Left lung (tissue), 10 donors: ENCODE results near the gene SH3RF2. TPM values are rescaled to one million over a fixed set of nuclear protein-coding genes. Genes with fewer than 3 reads are reported as not detected.

Experiments
- ATAC-seq: fragments of 200-7000 bp; cut with Tn5 transposase; one replicate; pipeline ENCODE4 v1.9.1; 2020; ENCODE audit warnings: moderate library complexity
- DNase-seq, 4 donors: peaks; one replicate each; pipeline ENCODE4 v3.0.0-alpha.2; 2013 to 2020
- H3K27ac ChIP-seq, 2 donors: fragments of 200-600 bp; sonication (generic) in 1 of 2; one replicate each; pipeline versions ENCODE4 v1.5.0 to v1.8.0; 2020 to 2021
- H3K27me3 ChIP-seq, 2 donors: fragments of 200-600 bp; sonication (generic) in 1 of 2; one replicate each; pipeline versions ENCODE4 v1.5.0 to v1.8.0; 2020 to 2021
- H3K36me3 ChIP-seq, 2 donors: fragments of 200-600 bp; sonication (generic) in 1 of 2; one replicate each; pipeline versions ENCODE4 v1.5.0 to v1.8.0; 2020 to 2021
- H3K4me1 ChIP-seq, 2 donors: fragments of 200-600 bp; one replicate each; pipeline ENCODE4 v1.8.0; 2021
- H3K4me3 ChIP-seq, 2 donors: fragments of 200-600 bp; sonication (generic) in 1 of 2; one replicate each; pipeline versions ENCODE4 v1.5.0 to v1.8.0; 2020 to 2021; ENCODE audit warnings: mild to moderate bottlenecking in 1 of 2
- H3K9me3 ChIP-seq, 2 donors: fragments of 200-600 bp; sonication (generic) in 1 of 2; one replicate each; pipeline versions ENCODE4 v1.5.0 to v1.8.0; 2020 to 2021
- intact Hi-C, 2 donors: fragments of 100-400 bp; cut with DNase I; formaldehyde crosslinking; loops; one replicate each; pipeline versions ENCODE4 v1.11.2 to v1.14.2; 2022
- polyA plus RNA-seq, 6 donors: library from polyadenylated mRNA; unstranded; fragments of 120-200 nt; gene quantifications; one replicate each; pipeline ENCODE4 v1.2.1, GENCODE V29; 2013; ENCODE audit not compliant: insufficient read length in 6 of 6
- total RNA-seq, 2 donors: library from RNA; stranded (reverse); fragmentation: NEBNext Ultra II Directional; extraction: Animal tissue kit (Norgen Biotek cat#: 25700); gene quantifications; one replicate each; pipeline ENCODE4 v1.2.1, GENCODE V29; 2021
- TF ChIP-seq, protein P1 (sequence below), 2 donors: fragments of 200-600 bp; sonication (generic) in 1 of 2; IDR thresholded peaks; one replicate each; pipeline versions ENCODE4 v1.5.0 to v1.8.0; 2021; ENCODE audit warnings: antibody characterized with exemption in 2 of 2
- donor health status: DM: no; HTN: yes; CAD: no.
- donor health status: DM: no; HTN: no; CAD: no.

SH3RF2 gene
- total and polyA plus RNA-seq, 8 donors: 0.24 to 20.3 (median 0.47) TPM

DNA sequence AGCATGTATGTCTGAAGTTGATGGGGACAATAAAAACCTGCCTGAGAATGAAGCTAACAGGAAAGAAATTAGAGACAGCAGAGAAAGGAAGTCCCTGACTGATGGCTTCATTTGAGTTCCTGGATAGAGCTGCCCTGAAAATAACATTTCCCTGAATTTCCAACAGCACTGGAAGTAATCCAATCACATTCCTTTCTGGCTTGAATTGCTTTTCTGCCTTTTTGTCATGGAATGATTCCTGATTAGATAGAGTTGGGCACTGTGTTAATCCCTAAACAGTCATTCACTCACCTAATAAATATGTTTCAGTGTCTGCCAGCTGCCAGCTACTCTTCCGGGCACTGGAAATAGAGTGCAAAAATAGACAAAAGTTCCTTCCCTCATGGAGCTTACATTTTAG is 30.0 kb upstream of the SH3RF2 start:
- no peaks in the 10 kb centered on the region for H3K4me1 ChIP-seq
- TF ChIP-seq, protein P1, sequence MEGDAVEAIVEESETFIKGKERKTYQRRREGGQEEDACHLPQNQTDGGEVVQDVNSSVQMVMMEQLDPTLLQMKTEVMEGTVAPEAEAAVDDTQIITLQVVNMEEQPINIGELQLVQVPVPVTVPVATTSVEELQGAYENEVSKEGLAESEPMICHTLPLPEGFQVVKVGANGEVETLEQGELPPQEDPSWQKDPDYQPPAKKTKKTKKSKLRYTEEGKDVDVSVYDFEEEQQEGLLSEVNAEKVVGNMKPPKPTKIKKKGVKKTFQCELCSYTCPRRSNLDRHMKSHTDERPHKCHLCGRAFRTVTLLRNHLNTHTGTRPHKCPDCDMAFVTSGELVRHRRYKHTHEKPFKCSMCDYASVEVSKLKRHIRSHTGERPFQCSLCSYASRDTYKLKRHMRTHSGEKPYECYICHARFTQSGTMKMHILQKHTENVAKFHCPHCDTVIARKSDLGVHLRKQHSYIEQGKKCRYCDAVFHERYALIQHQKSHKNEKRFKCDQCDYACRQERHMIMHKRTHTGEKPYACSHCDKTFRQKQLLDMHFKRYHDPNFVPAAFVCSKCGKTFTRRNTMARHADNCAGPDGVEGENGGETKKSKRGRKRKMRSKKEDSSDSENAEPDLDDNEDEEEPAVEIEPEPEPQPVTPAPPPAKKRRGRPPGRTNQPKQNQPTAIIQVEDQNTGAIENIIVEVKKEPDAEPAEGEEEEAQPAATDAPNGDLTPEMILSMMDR (IDR thresholded peaks at IDR 0.05): no peak
- H3K27me3 ChIP-seq: no peaks in the 10 kb centered on the region
- DNase-seq (no peak), ATAC-seq (no peak)
- no peak overlapping the region for H3K4me3 ChIP-seq
- no peaks in the 10 kb centered on the region for H3K9me3 ChIP-seq
- no peaks in the 10 kb centered on the region for H3K36me3 ChIP-seq
- intact Hi-C loops: no loop called here
- H3K27ac ChIP-seq: no peak overlapping the region

- TF ChIP-seq, protein P1 (IDR thresholded peaks at IDR 0.05): no peak
- Histone ChIP-seq H3K4me1 (no peaks in the 10 kb centered on the region), H3K27ac (no peak overlapping the region), H3K36me3 (no peaks in the 10 kb centered on the region), H3K27me3 (no peaks in the 10 kb centered on the region), H3K9me3 (no peaks in the 10 kb centered on the region), H3K4me3 (no peak overlapping the region)
- intact Hi-C loops: no loop called here
- ATAC-seq: no peak
- DNase-seq: no peak
Observed at GRCh38 chr5:145908206-145908960, 28.0 kb upstream of the SH3RF2 start.

DNA sequence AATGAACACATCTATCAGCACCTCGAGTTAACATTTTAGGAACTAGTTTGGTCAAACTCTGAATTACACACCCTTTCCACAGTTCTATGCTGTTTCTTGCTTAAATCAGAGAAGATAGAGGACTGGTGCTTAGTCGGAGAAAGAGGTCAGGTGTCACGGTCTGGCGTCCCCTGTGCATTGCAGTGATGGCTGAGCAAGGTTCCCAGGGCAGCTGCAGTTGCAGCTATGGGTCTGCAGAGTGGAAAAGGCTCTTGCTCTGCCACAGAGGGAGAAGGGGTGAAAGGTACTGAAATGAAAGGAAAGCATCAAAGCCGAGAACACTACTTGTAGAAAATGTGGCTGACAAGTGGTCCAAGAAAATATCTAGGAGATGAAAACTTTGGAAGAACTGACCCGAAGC is 25.2 kb upstream of the SH3RF2 start:
- Histone ChIP-seq H3K9me3 (no peaks in the 10 kb centered on the region), H3K36me3 (no peaks in the 10 kb centered on the region), H3K4me1 (no peaks in the 10 kb centered on the region), H3K27me3 (no peaks in the 10 kb centered on the region), H3K4me3 (no peak overlapping the region), H3K27ac (no peak overlapping the region)
- TF ChIP-seq, protein P1 (IDR thresholded peaks at IDR 0.05): no peak
- no peak for ATAC-seq
- DNase-seq: no peak
- intact Hi-C loops: no loop called here

GRCh38 chr5:145912019-145912418 is 24.4 kb upstream of the SH3RF2 start:
- Histone ChIP-seq H3K36me3 (no peaks in the 10 kb centered on the region), H3K4me3 (no peak overlapping the region), H3K4me1 (no peaks in the 10 kb centered on the region), H3K27ac (no peak overlapping the region), H3K27me3 (no peaks in the 10 kb centered on the region), H3K9me3 (no peaks in the 10 kb centered on the region)
- intact Hi-C loops: no loop called here
- ATAC-seq (no peak), DNase-seq (no peak)
- TF ChIP-seq, protein P1 (IDR thresholded peaks at IDR 0.05): no peak

DNA sequence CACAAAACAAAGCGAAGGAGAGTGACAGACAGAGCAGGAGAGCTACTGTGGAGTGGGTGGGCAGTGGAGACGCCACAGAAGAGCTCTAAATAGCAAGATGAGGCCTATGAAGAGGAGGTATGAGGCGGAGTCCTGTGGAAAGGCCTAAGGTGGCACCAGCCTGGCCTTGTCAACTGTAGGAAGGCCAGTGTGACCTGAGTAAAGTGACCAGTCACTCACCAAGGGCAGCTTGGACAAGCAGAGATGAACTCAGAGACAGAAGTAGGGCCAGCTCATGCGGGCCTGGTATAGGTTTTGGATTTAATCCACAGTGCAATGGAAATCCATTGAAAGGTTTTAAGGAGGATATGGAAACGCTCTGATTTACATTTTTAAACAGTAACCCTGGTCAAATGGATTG is 23.8 kb upstream of the SH3RF2 start:
- Histone ChIP-seq H3K36me3 (no peaks in the 10 kb centered on the region), H3K9me3 (no peaks in the 10 kb centered on the region), H3K27ac (no peak overlapping the region), H3K4me1 (no peaks in the 10 kb centered on the region), H3K4me3 (no peak overlapping the region), H3K27me3 (no peaks in the 10 kb centered on the region)
- ATAC-seq (no peak), DNase-seq (no peak)
- TF ChIP-seq, protein P1 (IDR thresholded peaks at IDR 0.05): no peak
- intact Hi-C loops: no loop called here
